Chondrocyte (in vitro differentiated cells): ENCODE data around the gene FRMPD4. TPM values are rescaled to one million over a fixed set of nuclear protein-coding genes. Genes with fewer than 3 reads are reported as not detected.

Experiments used
- DNase-seq: peaks from one replicate; pipeline ENCODE4 v3.0.0; 2021; ENCODE audit warnings: mixed read lengths, low spot score
- H3K27ac Mint-ChIP-seq: one replicate; pipeline ENCODE4 v1.8.0; 2021; ENCODE audit warnings: mild to moderate bottlenecking, moderate library complexity, mixed read lengths; ENCODE audit not compliant: unreplicated experiment
- H3K27me3 Mint-ChIP-seq: 2 replicates; pipeline ENCODE4 v1.8.0; 2021; ENCODE audit warnings: low read depth, mixed read lengths
- H3K36me3 Mint-ChIP-seq: 2 replicates; pipeline ENCODE4 v1.8.0; 2021; ENCODE audit warnings: low read depth, mixed read lengths
- H3K4me1 Mint-ChIP-seq: 2 replicates; pipeline ENCODE4 v1.8.0; 2021; ENCODE audit warnings: low read depth, mild to moderate bottlenecking, mixed read lengths
- H3K4me3 Mint-ChIP-seq: one replicate; pipeline ENCODE4 v1.8.0; 2021; ENCODE audit warnings: mild to moderate bottlenecking, moderate library complexity, mixed read lengths; ENCODE audit not compliant: unreplicated experiment
- H3K9me3 Mint-ChIP-seq: 2 replicates; pipeline ENCODE4 v1.8.0; 2021; ENCODE audit warnings: low read depth, mixed read lengths
- CTCF ChIP-seq: fragments of 200-600 bp; sonication (generic); IDR thresholded peaks from 2 replicates; pipeline ENCODE4 v1.5.0; 2021; ENCODE audit warnings: antibody characterized with exemption, mild to moderate bottlenecking, moderate library complexity
- total RNA-seq: library from RNA; stranded (reverse); gene quantifications from 3 replicates; pipeline ENCODE4 v1.2.1, GENCODE V29; 2021

FRMPD4 gene
- total RNA-seq, 1 donor from 2014 or later, result 0.10 TPM

GRCh38 chrX:12145402-12145801, 7.1 kb downstream of the FRMPD4 start:
- Mint-ChIP-seq H3K27ac (no peak overlapping the region), H3K4me1 (no peaks in the 10 kb centered on the region), H3K4me3 (no peak overlapping the region), H3K9me3 (peaks cover 5% of the 10 kb centered on the region), H3K27me3 (peaks cover 3% of the 10 kb centered on the region), H3K36me3 (no peaks in the 10 kb centered on the region)
- DNase-seq, result no peak
- no peak for TF ChIP-seq CTCF

- Mint-ChIP-seq H3K4me1 (peaks cover 5% of the 10 kb centered on the region), H3K36me3 (no peaks in the 10 kb centered on the region), H3K27me3 (no peaks in the 10 kb centered on the region), H3K27ac (no peak overlapping the region), H3K4me3 (no peak overlapping the region), H3K9me3 (peaks cover 8% of the 10 kb centered on the region)
- no peak for DNase-seq
- TF ChIP-seq CTCF, result no peak
These were observed 11.6 kb downstream of the FRMPD4 start for GRCh38 chrX:12149670-12150407.

- Mint-ChIP-seq H3K4me1 (peaks cover 5% of the 10 kb centered on the region), H3K4me3 (no peak overlapping the region), H3K27me3 (no peaks in the 10 kb centered on the region), H3K27ac (no peak overlapping the region), H3K9me3 (peaks cover 8% of the 10 kb centered on the region), H3K36me3 (no peaks in the 10 kb centered on the region)
- no peak for DNase-seq
- TF ChIP-seq CTCF, result no peak
These were observed 15.0 kb downstream of the FRMPD4 start for GRCh38 chrX:12153317-12153716.

- Mint-ChIP-seq H3K36me3 (no peaks in the 10 kb centered on the region), H3K9me3 (peaks cover 8% of the 10 kb centered on the region), H3K4me1 (peaks cover 5% of the 10 kb centered on the region), H3K4me3 (no peak overlapping the region), H3K27ac (no peak overlapping the region), H3K27me3 (no peaks in the 10 kb centered on the region)
- TF ChIP-seq CTCF, result no peak
- DNase-seq, result no peak
These were observed 15.5 kb downstream of the FRMPD4 start for GRCh38 chrX:12153741-12154140.

GRCh38 chrX:12159799-12160198, 21.5 kb downstream of the FRMPD4 start:
- H3K9me3 Mint-ChIP-seq, result no peaks in the 10 kb centered on the region
- H3K4me3 Mint-ChIP-seq, result no peak overlapping the region
- DNase-seq, result no peak
- H3K27ac Mint-ChIP-seq, result no peak overlapping the region
- H3K36me3 Mint-ChIP-seq, result no peaks in the 10 kb centered on the region
- no peaks in the 10 kb centered on the region for H3K4me1 Mint-ChIP-seq
- no peaks in the 10 kb centered on the region for H3K27me3 Mint-ChIP-seq
- no peak for TF ChIP-seq CTCF
